GM23338 (cell line): ENCODE data around the gene LRIT3. TPM values are rescaled to one million over a fixed set of nuclear protein-coding genes. Genes with fewer than 3 reads are reported as not detected.

ENCODE experiments used
- ATAC-seq: fragments of 200-7000 bp; cut with Tn5 transposase; 3 replicates; pipeline ENCODE4 v1.9.1; 2020
- DNase-seq: peaks from one replicate; pipeline ENCODE4 v3.0.0-alpha.2; 2015; ENCODE audit warnings: low spot score
- H2AFZ ChIP-seq: fragments of 200-600 bp; sonication (generic); 2 replicates; pipeline ENCODE4 v1.8.0; 2016; ENCODE audit warnings: antibody characterized with exemption, mild to moderate bottlenecking, moderate library complexity
- H3F3A ChIP-seq: fragments of 200-600 bp; sonication (generic); replicated peaks from 2 replicates; pipeline ENCODE4 v1.8.0; 2017; ENCODE audit warnings: antibody characterized with exemption, mixed run types, low read depth
- H3K27ac ChIP-seq: fragments of 200-600 bp; sonication (generic); 2 replicates; pipeline ENCODE4 v1.6.1; 2016; ENCODE audit warnings: low read depth
- H3K27me3 ChIP-seq: fragments of 200-600 bp; sonication (generic); 2 replicates; pipeline ENCODE4 v1.8.0; 2016; ENCODE audit warnings: mild to moderate bottlenecking, mixed run types, moderate library complexity; ENCODE audit not compliant: insufficient read depth
- H3K36me3 ChIP-seq: fragments of 200-600 bp; sonication (generic); 2 replicates; pipeline ENCODE4 v1.8.0; 2016; ENCODE audit warnings: mild to moderate bottlenecking; ENCODE audit not compliant: insufficient read depth
- H3K4me1 ChIP-seq: fragments of 200-600 bp; sonication (generic); 2 replicates; pipeline ENCODE4 v1.8.0; 2016; ENCODE audit warnings: mild to moderate bottlenecking, moderate library complexity; ENCODE audit not compliant: insufficient read depth
- H3K4me2 ChIP-seq: fragments of 200-600 bp; sonication (generic); 2 replicates; pipeline ENCODE4 v1.7.1; 2017; ENCODE audit warnings: mixed run types
- H3K4me3 ChIP-seq: fragments of 200-600 bp; sonication (generic); 2 replicates; pipeline ENCODE4 v1.6.1; 2016; ENCODE audit warnings: mixed run types
- H3K79me2 ChIP-seq: fragments of 200-600 bp; sonication (generic); replicated peaks from 2 replicates; pipeline ENCODE4 v1.8.0; 2017; ENCODE audit warnings: mild to moderate bottlenecking; ENCODE audit not compliant: insufficient read depth
- H3K9me2 ChIP-seq: fragments of 200-600 bp; sonication (generic); 2 replicates; pipeline ENCODE4 v1.8.0; 2017; ENCODE audit not compliant: insufficient read depth
- H4K20me1 ChIP-seq: fragments of 200-600 bp; sonication (generic); replicated peaks from 2 replicates; pipeline ENCODE4 v1.8.0; 2017; ENCODE audit warnings: mild to moderate bottlenecking; ENCODE audit not compliant: insufficient read depth
- H3K27ac Mint-ChIP-seq: 2 replicates; pipeline ENCODE4 v1.8.0; 2020; ENCODE audit warnings: inconsistent platforms, mild to moderate bottlenecking, moderate library complexity, mixed read lengths
- H3K27me3 Mint-ChIP-seq: 3 replicates; pipeline ENCODE4 v1.8.0; 2022; ENCODE audit warnings: low read depth, mild to moderate bottlenecking, moderate library complexity, mixed read lengths, inconsistent platforms; ENCODE audit not compliant: insufficient read depth, poor library complexity
- H3K36me3 Mint-ChIP-seq: 3 replicates; pipeline ENCODE4 v1.8.0; 2021; ENCODE audit warnings: low read depth, mild to moderate bottlenecking, inconsistent platforms, moderate library complexity, mixed read lengths
- H3K4me1 Mint-ChIP-seq: 3 replicates; pipeline ENCODE4 v1.8.0; 2020; ENCODE audit warnings: mild to moderate bottlenecking, inconsistent platforms, mixed read lengths
- H3K4me3 Mint-ChIP-seq: 3 replicates; pipeline ENCODE4 v1.8.0; 2021; ENCODE audit warnings: moderate library complexity, mild to moderate bottlenecking, inconsistent platforms, mixed read lengths
- H3K9me3 Mint-ChIP-seq: 3 replicates; pipeline ENCODE4 v1.8.0; 2020; ENCODE audit warnings: moderate library complexity, mild to moderate bottlenecking, inconsistent platforms, mixed read lengths
- NANOG ChIP-seq: IDR thresholded peaks from 2 replicates; pipeline ENCODE4 v1.6.1; 2016; ENCODE audit warnings: antibody characterized with exemption, borderline replicate concordance
- ZNF114 ChIP-seq: fragments of 250-450 bp; sonication (Bioruptor Pico); IDR thresholded peaks from 2 replicates; pipeline ENCODE4 v1.5.0; 2020; ENCODE audit warnings: mild to moderate bottlenecking, moderate library complexity
- polyA plus RNA-seq: library from polyadenylated mRNA; unstranded; fragments of >200 nt; fragmentation: Nextera tagmentation; extraction: Ambion mirVana; gene quantifications from 2 replicates; pipeline ENCODE4 v1.2.1, GENCODE V29; 2016
- total RNA-seq: library from RNA; depleted of rRNA; stranded (reverse); fragments of >200 nt; shearing (Covaris generic); gene quantifications from 2 replicates; pipeline ENCODE4 v1.2.3, GENCODE V29; 2014
- TF ChIP-seq, protein P1 (sequence below): fragments of 250-450 bp; sonication (Bioruptor Pico); IDR thresholded peaks from 2 replicates; pipeline ENCODE4 v1.5.0; 2020; ENCODE audit warnings: mild to moderate bottlenecking, moderate library complexity
- TF ChIP-seq, protein P2 (sequence below): IDR thresholded peaks from 2 replicates; pipeline ENCODE4 v1.6.1; 2016; ENCODE audit warnings: antibody characterized with exemption
- TF ChIP-seq, protein P3 (sequence below), 2 experiments: fragments of 200-600 bp in 1 of 2; sonication (generic) in 1 of 2; conservative IDR thresholded peaks; 2 replicates each; pipeline versions ENCODE4 v1.5.1 to v1.6.1; 2016 to 2017; ENCODE audit warnings: antibody characterized with exemption in 2 of 2, low read depth in 2 of 2, mild to moderate bottlenecking in 2 of 2, moderate library complexity in 1 of 2

The LRIT3 gene
- total and polyA plus RNA-seq, 2 experiments from 2014 or later = 0.14 TPM; not detected in 1

DNA sequence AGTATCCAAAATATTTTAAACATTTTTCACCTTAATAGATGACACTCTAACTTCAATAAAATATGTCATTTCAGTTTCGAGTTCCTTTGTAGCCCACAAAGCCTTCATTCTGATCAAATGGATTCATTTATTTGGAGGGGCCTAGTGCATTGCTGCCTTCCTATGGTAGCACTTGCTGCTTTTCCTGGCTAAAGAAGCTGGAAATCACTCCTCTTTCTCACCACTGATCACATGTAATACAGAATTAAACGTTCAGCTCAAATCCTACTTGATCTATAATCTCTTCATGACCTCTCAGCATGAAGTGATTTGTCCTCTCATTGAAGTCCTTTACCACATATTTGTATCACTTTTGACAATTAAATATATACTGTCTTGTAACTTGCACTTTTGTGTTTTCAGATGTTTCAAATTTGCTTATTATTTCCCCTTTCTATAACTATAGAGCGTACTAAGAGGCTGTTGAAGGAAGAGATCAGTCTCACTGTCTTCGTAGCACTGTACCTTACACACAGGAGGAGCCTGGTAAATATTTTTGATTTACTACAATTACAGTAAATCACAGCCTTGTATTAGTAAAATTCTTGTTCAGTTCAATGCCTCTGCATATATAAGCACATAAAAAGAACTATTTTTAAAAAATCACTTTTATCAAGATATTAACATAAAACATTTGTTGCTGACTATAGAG, 46.7 kb upstream of the LRIT3 start (continued):
- TF ChIP-seq, protein P1, sequence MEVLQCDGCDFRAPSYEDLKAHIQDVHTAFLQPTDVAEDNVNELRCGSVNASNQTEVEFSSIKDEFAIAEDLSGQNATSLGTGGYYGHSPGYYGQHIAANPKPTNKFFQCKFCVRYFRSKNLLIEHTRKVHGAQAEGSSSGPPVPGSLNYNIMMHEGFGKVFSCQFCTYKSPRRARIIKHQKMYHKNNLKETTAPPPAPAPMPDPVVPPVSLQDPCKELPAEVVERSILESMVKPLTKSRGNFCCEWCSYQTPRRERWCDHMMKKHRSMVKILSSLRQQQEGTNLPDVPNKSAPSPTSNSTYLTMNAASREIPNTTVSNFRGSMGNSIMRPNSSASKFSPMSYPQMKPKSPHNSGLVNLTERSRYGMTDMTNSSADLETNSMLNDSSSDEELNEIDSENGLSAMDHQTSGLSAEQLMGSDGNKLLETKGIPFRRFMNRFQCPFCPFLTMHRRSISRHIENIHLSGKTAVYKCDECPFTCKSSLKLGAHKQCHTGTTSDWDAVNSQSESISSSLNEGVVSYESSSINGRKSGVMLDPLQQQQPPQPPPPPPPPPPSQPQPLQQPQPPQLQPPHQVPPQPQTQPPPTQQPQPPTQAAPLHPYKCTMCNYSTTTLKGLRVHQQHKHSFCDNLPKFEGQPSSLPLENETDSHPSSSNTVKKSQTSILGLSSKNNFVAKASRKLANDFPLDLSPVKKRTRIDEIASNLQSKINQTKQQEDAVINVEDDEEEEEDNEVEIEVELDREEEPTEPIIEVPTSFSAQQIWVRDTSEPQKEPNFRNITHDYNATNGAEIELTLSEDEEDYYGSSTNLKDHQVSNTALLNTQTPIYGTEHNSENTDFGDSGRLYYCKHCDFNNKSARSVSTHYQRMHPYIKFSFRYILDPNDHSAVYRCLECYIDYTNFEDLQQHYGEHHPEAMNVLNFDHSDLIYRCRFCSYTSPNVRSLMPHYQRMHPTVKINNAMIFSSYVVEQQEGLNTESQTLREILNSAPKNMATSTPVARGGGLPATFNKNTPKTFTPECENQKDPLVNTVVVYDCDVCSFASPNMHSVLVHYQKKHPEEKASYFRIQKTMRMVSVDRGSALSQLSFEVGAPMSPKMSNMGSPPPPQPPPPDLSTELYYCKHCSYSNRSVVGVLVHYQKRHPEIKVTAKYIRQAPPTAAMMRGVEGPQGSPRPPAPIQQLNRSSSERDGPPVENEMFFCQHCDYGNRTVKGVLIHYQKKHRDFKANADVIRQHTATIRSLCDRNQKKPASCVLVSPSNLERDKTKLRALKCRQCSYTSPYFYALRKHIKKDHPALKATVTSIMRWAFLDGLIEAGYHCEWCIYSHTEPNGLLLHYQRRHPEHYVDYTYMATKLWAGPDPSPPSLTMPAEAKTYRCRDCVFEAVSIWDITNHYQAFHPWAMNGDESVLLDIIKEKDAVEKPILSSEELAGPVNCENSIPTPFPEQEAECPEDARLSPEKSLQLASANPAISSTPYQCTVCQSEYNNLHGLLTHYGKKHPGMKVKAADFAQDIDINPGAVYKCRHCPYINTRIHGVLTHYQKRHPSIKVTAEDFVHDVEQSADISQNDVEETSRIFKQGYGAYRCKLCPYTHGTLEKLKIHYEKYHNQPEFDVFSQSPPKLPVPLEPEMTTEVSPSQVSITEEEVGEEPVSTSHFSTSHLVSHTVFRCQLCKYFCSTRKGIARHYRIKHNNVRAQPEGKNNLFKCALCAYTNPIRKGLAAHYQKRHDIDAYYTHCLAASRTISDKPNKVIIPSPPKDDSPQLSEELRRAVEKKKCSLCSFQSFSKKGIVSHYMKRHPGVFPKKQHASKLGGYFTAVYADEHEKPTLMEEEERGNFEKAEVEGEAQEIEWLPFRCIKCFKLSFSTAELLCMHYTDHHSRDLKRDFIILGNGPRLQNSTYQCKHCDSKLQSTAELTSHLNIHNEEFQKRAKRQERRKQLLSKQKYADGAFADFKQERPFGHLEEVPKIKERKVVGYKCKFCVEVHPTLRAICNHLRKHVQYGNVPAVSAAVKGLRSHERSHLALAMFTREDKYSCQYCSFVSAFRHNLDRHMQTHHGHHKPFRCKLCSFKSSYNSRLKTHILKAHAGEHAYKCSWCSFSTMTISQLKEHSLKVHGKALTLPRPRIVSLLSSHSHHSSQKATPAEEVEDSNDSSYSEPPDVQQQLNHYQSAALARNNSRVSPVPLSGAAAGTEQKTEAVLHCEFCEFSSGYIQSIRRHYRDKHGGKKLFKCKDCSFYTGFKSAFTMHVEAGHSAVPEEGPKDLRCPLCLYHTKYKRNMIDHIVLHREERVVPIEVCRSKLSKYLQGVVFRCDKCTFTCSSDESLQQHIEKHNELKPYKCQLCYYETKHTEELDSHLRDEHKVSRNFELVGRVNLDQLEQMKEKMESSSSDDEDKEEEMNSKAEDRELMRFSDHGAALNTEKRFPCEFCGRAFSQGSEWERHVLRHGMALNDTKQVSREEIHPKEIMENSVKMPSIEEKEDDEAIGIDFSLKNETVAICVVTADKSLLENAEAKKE (CRISPR knock-in tag) = no peak
- TF ChIP-seq, protein P2, sequence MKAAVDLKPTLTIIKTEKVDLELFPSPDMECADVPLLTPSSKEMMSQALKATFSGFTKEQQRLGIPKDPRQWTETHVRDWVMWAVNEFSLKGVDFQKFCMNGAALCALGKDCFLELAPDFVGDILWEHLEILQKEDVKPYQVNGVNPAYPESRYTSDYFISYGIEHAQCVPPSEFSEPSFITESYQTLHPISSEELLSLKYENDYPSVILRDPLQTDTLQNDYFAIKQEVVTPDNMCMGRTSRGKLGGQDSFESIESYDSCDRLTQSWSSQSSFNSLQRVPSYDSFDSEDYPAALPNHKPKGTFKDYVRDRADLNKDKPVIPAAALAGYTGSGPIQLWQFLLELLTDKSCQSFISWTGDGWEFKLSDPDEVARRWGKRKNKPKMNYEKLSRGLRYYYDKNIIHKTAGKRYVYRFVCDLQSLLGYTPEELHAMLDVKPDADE = no peak
- TF ChIP-seq, protein P3, sequence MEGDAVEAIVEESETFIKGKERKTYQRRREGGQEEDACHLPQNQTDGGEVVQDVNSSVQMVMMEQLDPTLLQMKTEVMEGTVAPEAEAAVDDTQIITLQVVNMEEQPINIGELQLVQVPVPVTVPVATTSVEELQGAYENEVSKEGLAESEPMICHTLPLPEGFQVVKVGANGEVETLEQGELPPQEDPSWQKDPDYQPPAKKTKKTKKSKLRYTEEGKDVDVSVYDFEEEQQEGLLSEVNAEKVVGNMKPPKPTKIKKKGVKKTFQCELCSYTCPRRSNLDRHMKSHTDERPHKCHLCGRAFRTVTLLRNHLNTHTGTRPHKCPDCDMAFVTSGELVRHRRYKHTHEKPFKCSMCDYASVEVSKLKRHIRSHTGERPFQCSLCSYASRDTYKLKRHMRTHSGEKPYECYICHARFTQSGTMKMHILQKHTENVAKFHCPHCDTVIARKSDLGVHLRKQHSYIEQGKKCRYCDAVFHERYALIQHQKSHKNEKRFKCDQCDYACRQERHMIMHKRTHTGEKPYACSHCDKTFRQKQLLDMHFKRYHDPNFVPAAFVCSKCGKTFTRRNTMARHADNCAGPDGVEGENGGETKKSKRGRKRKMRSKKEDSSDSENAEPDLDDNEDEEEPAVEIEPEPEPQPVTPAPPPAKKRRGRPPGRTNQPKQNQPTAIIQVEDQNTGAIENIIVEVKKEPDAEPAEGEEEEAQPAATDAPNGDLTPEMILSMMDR (conservative IDR thresholded peaks at IDR 0.05; ENCODE audit: low read depth in 2 of 2) = no peak
- no peak for TF ChIP-seq ZNF114 (CRISPR knock-in tag)

DNA sequence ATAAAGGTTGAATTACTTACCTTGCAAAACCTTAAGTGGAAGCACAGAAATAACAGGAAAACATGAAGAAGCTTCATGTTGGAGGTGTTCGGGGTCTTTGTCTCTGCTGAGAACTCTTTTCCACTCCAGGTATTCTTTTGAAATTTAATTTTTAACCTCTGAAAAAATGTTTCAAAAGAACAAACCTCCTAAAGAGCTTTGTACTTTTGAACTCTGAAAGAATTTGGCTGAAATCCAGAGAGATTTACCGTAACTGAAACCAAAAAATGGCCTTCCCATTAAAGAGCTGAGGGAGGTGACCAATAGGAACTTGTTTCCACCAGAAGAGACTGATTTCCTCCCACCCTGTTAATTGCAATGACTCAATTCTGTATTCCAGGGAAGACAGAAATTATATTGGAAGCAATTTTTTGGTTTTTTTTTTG, 46.0 kb upstream of the LRIT3 start, which contains the start of gene CFI:
Gene CFI (minus strand): TSS at position 105 of the 425 bp plus-strand sequence. CDS start 28 bp downstream, at position 77.
- H3K4me3 Mint-ChIP-seq = no peak within 1 kb of the TSS
- TF ChIP-seq NANOG = no peak
- TF ChIP-seq, protein P1 (CRISPR knock-in tag) = no peak

More for the DNA sequence above, 46.0 kb upstream of the LRIT3 start, which contains the start of gene CFI:
- Mint-ChIP-seq H3K36me3 (no peaks in the 10 kb centered on the region), H3K9me3 (no peaks in the 10 kb centered on the region), H3K27ac (no peak within 1 kb of the TSS), H3K27me3 (peaks cover 3% of the 10 kb centered on the region), H3K4me1 (no peaks in the 10 kb centered on the region)
- Histone ChIP-seq H3K79me2 (no peaks in the 10 kb centered on the region), H3F3A (no peaks in the 10 kb centered on the region), H4K20me1 (no peaks in the 10 kb centered on the region), H3K9me2 (no peaks in the 10 kb centered on the region), H3K4me2 (no peak within 1 kb of the TSS), H3K27ac (no peak within 1 kb of the TSS), H3K27me3 (no peaks in the 10 kb centered on the region), H3K4me3 (no peak within 1 kb of the TSS), H3K4me1 (no peaks in the 10 kb centered on the region), H2AFZ (0 out of 2 replicates have a peak within 1 kb of the TSS, but pooled peaks have one; percentile 7), H3K36me3 (no peaks in the 10 kb centered on the region)
- no peak for DNase-seq
- no peak for ATAC-seq
